HT1080 (cell line): Measurements from ENCODE around the gene GAB1. TPM values are rescaled to one million over a fixed set of nuclear protein-coding genes. Genes with fewer than 3 reads are reported as not detected.

Experiments used
- DNase-seq: peaks from one replicate; pipeline ENCODE4 v3.0.0-alpha.2; 2015; ENCODE audit warnings: low read depth
- polyA plus RNA-seq, 2 experiments: library from polyadenylated mRNA; depleted of rRNA; stranded (reverse); fragments of >200 nt; gene quantifications; 2 replicates each; pipeline ENCODE4 v1.2.3, GENCODE V29; 2015
- total RNA-seq: library from RNA; depleted of rRNA; stranded (reverse); fragments of >200 nt; shearing (Covaris generic); gene quantifications from 2 replicates; pipeline ENCODE4 v1.2.3, GENCODE V29; 2014; rRNA removed

The GAB1 gene
- 6.3 and 9.8 TPM in 2 replicates for total RNA-seq
- 2.7 and 5.2 TPM in 2 replicates for polyA plus RNA-seq (2015; cell fraction: cytosol; rRNA removed)
- polyA plus RNA-seq (2015; cell fraction: nucleus; rRNA removed), result 6.8 and 10.5 TPM in 2 replicates

GRCh38 chr4:143336781-143337599 lies at the start of gene GAB1:
TSS of gene GAB1 (plus strand) at chr4:143336876. CDS start at chr4:143337189, 313 bp downstream.
- DNase-seq, result peak; percentile 75

- DNase-seq, result no peak
Observed at GRCh38 chr4:143287572-143287923, 49.1 kb upstream of the GAB1 start.

GRCh38 chr4:143288171-143288570 lies 48.5 kb upstream of the GAB1 start:
- DNase-seq, result no peak

GRCh38 chr4:143289370-143289769 lies 47.3 kb upstream of the GAB1 start:
- DNase-seq, result no peak

- DNase-seq, result no peak
Observed at GRCh38 chr4:143291314-143291713, 45.4 kb upstream of the GAB1 start.

GRCh38 chr4:143292858-143293257 lies 43.8 kb upstream of the GAB1 start:
- no peak for DNase-seq

- no peak for DNase-seq
Observed at GRCh38 chr4:143294310-143294709, 42.4 kb upstream of the GAB1 start.

- DNase-seq, result no peak
Observed at GRCh38 chr4:143294710-143295275, 41.9 kb upstream of the GAB1 start.

DNA sequence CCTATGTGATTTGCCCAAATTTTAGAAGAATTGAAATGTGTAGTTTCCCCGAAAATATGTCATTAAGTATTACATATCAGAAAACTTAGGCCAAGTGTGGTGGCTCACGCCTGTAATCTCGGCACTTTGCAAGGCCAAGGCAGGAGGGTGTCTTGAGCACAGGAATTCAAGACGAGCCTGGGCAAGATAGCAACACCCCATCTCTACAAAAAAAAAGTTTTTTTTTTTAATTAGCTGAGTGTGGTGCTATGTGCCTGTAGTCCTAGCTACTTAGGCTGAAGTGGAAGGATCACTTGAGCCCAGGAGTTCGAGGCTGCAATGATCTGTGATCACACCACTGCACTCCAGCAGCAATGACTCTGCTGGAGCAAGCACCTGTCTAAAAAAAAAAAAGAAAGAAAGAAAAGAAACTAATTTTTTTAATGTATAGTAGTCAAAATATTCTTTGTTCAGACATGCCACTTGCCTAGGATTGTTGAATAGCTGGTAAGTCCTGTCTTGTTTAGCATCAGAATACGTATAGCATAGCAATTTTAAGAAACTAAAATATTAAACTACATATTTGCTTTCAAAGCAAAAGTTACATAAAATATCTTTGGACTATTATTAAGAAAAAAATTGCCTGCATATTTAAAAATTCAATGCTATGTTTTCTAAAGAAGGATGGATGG lies 40.1 kb upstream of the GAB1 start:
- no peak for DNase-seq

DNA sequence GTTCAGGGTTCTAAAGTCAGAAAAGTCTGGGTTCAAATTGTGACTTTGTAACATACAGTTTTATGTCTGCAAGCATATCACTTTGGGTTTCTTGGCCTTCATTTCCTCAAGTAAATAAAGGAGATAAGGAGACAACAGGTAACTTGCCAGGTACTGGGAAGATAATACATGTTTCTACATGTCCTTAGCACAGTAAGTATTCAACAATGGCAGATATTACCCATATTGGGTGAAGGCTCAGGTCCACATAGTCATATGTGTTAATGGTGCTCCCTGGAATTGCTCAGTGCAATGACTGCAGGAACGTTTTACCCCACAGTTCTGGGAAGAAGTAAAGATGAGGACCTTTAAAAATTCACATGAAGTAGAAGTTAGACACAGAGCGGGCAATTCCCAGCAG lies 35.8 kb upstream of the GAB1 start:
- DNase-seq, result no peak

- DNase-seq, result no peak
Observed at GRCh38 chr4:143302536-143302935, 34.1 kb upstream of the GAB1 start.

GRCh38 chr4:143306788-143307187 lies 29.9 kb upstream of the GAB1 start:
- no peak for DNase-seq

DNA sequence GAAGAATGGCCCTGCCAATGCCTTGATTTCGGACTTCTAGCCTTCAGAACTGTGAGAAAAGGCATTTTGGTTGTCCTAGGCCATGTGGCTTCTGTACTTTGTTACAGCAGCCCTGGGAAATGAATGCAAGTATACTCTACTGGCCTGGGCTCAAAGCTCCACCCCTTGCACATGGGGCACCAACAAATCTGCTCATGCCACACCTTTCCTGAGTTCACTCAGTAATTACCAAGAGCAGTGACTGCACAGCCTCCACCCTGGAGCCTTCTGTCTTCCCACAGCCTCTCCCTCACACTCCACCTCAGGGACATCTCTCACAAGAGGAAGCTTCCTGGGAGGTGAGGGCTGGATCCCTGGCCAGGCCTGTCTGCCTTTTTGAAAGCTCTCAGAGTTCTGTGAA lies 29.1 kb upstream of the GAB1 start:
- DNase-seq, result no peak

DNA sequence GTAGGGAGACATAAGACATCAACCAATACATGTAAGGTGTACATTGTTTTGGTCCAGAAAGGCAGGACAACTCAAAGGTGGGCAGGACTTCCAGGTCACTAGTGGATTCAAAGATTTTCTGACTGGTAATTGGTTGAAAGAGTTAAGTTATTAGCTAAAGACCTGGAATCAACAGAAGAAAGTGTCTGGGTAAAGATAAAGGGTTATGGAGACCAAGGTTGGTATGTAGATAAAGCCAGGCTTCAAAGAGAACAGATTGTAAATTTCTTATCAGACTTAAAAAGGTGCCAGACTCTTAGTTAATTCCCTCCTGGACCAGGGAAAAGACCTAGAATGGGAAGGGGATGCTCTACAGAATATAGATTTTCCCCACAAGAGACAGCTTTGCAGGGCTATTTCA lies 28.3 kb upstream of the GAB1 start:
- no peak for DNase-seq

DNA sequence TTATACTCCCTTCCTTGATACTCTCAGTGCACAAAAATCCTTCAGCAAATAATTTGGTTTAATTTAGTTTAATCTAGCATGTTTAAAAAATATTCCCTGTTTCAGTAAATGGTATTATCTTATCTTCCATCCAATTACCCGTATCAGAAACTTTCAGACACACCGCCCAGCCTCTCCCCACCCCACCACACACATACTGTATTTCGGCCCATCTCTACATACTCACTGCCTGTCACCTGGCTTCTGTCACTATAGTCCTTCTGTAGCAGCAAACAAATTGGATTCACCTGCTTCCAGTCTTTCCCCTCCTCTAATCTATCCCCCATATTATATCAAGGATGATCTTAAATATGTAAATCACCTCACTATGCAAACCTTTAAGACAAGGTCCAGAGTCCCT lies 24.8 kb upstream of the GAB1 start:
- DNase-seq, result no peak

DNA sequence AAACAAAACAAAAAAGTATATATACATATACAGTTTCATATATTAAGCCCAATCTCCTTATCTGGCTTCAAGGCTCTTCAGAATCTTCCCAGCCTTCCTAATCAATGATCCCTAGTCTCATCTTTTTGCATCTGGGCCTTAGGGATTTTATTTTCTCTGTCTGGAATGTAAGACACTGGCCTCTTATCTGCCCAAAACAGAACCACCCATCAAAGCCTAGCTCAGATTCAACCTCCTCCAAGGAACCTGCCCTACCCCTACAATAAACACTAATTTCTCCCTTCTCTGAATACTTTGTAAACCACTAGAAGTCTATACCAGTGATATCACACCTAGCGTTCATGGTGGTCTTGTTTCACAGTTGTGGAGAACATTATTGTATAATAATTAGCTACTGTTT lies 23.2 kb upstream of the GAB1 start:
- DNase-seq, result no peak

GRCh38 chr4:143313996-143314395 lies 22.7 kb upstream of the GAB1 start:
- DNase-seq, result no peak

GRCh38 chr4:143320113-143320512 lies 16.6 kb upstream of the GAB1 start:
- DNase-seq, result no peak

GRCh38 chr4:143326735-143327134 lies 9.9 kb upstream of the GAB1 start:
- DNase-seq, result no peak

DNA sequence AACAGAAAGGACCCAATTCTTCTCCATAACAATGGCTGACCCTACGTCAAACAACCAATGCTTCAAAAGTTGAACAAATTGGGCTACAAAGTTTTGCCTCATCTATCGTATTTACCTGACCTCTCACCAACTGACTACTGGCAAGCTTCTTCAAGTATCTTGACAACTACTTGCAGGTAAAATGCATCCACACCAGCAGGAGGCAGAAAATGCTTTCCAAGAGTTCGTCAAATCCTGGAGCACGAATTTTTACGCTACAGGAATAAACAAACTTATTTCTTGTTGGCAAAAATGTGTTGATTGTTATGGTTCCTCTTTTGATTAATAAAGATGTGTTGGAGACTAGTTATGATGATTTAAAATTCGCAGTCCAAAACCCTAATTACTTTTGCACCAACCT lies 6.7 kb upstream of the GAB1 start:
- DNase-seq, result no peak

- DNase-seq, result peak; percentile 87
Observed at GRCh38 chr4:143335979-143336780, 496 bp upstream of the GAB1 start.
